IMR-90 (cell line): Measurements from ENCODE around the gene ARHGAP32.

Source experiments
- BHLHE40 ChIP-seq: fragments of 150-350 bp; IDR thresholded peaks from 2 replicates; pipeline ENCODE4 v1.6.1; 2016; ENCODE audit warnings: mild to moderate bottlenecking, low read depth, low read length
- CEBPB ChIP-seq: IDR thresholded peaks from 2 replicates; pipeline ENCODE4 v1.6.1; 2012; ENCODE audit warnings: low read depth, low read length, improper control_type of control experiment
- CHD1 ChIP-seq: IDR thresholded peaks from 2 replicates; pipeline ENCODE4 v1.6.1; 2012; ENCODE audit warnings: low read depth, low read length, improper control_type of control experiment
- CTCF ChIP-seq: conservative IDR thresholded peaks from 2 replicates; pipeline ENCODE4 v1.5.1; 2012; ENCODE audit warnings: mild to moderate bottlenecking, low read depth, low read length, improper control_type of control experiment
- MAZ ChIP-seq: IDR thresholded peaks from 2 replicates; pipeline ENCODE4 v1.6.1; 2012; ENCODE audit warnings: low read depth, mild to moderate bottlenecking, low read length, improper control_type of control experiment, moderate library complexity, borderline replicate concordance
- MXI1 ChIP-seq: IDR thresholded peaks from 2 replicates; pipeline ENCODE4 v1.6.1; 2012; ENCODE audit warnings: low read depth, mild to moderate bottlenecking, low read length, moderate library complexity, borderline replicate concordance
- POLR2A ChIP-seq: IDR thresholded peaks from 2 replicates; pipeline ENCODE4 v1.6.1; 2012; ENCODE audit warnings: mild to moderate bottlenecking, low read depth, low read length
- RAD21 ChIP-seq: IDR thresholded peaks from 2 replicates; pipeline ENCODE4 v1.6.1; 2012; ENCODE audit warnings: low read length, improper control_type of control experiment
- RCOR1 ChIP-seq: IDR thresholded peaks from 2 replicates; pipeline ENCODE4 v1.6.1; 2012; ENCODE audit warnings: mild to moderate bottlenecking, low read length, improper control_type of control experiment; ENCODE audit not compliant: insufficient replicate concordance
- RFX5 ChIP-seq: IDR thresholded peaks from 2 replicates; pipeline ENCODE4 v1.8.0; 2012; ENCODE audit warnings: low read depth, mild to moderate bottlenecking, low read length, moderate library complexity
- SMC3 ChIP-seq: fragments of 150-350 bp; IDR thresholded peaks from 2 replicates; pipeline ENCODE4 v1.6.1; 2016; ENCODE audit warnings: low read depth, mild to moderate bottlenecking, antibody characterized with exemption, low read length, moderate library complexity
- TF ChIP-seq, protein P1 (sequence below): fragments of 150-350 bp; IDR thresholded peaks from 2 replicates; pipeline ENCODE4 v1.6.1; 2017; ENCODE audit warnings: mild to moderate bottlenecking, antibody characterized with exemption, low read length, low read depth

GRCh38 chr11:129055196-129055595 is 136.9 kb downstream of the ARHGAP32 start:
- TF ChIP-seq POLR2A (no peak), CTCF (no peak), RFX5 (no peak), RAD21 (no peak), RCOR1 (no peak), SMC3 (no peak), CEBPB (no peak), BHLHE40 (no peak), MXI1 (no peak), CHD1 (no peak), MAZ (no peak)
- TF ChIP-seq, protein P1, sequence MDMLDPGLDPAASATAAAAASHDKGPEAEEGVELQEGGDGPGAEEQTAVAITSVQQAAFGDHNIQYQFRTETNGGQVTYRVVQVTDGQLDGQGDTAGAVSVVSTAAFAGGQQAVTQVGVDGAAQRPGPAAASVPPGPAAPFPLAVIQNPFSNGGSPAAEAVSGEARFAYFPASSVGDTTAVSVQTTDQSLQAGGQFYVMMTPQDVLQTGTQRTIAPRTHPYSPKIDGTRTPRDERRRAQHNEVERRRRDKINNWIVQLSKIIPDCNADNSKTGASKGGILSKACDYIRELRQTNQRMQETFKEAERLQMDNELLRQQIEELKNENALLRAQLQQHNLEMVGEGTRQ, result no peak
